ENCODE data around the gene C1orf174. TPM values are rescaled to one million over a fixed set of nuclear protein-coding genes. Genes with fewer than 3 reads are reported as not detected.

Gene C1orf174
- total and polyA plus RNA-seq, 2 donors: 18.8 to 24.5 TPM

- H3K36me3 ChIP-seq (ENCODE audit: insufficient read depth): no peaks in the 10 kb centered on the region
- 85% methylated on average over 30 of the region's 30 CpGs for WGBS
- no peak overlapping the region for H3K27ac ChIP-seq (ENCODE audit: low read depth)
- no peaks in the 10 kb centered on the region for H3K4me1 ChIP-seq (ENCODE audit: insufficient read depth)
- no peak overlapping the region for H3K4me3 ChIP-seq (ENCODE audit: low read depth, low read length)
- DNase-seq (ENCODE audit: extremely low spot score): no peak
These were observed 10.1 kb upstream of the C1orf174 start for GRCh38 chr1:3910049-3910731.

- H3K4me3 ChIP-seq (ENCODE audit: low read depth, low read length): no peak overlapping the region
- no peak for DNase-seq (ENCODE audit: extremely low spot score)
- H3K27ac ChIP-seq (ENCODE audit: low read depth): no peak overlapping the region
- no peaks in the 10 kb centered on the region for H3K4me1 ChIP-seq (ENCODE audit: insufficient read depth)
- no peaks in the 10 kb centered on the region for H3K36me3 ChIP-seq (ENCODE audit: insufficient read depth)
- WGBS: 74% methylated on average over 7 of the region's 7 CpGs
These were observed 9.5 kb upstream of the C1orf174 start for GRCh38 chr1:3909615-3910014.

- Histone ChIP-seq H3K4me3 (ENCODE audit: low read depth, low read length) (no peak overlapping the region), H3K27ac (ENCODE audit: low read depth) (no peak overlapping the region), H3K36me3 (ENCODE audit: insufficient read depth) (no peaks in the 10 kb centered on the region), H3K4me1 (ENCODE audit: insufficient read depth) (no peaks in the 10 kb centered on the region)
- DNase-seq (ENCODE audit: extremely low spot score): no peak
- WGBS: 71% methylated on average over 17 of the region's 17 CpGs
These were observed 8.9 kb upstream of the C1orf174 start for GRCh38 chr1:3908886-3909517.

GRCh38 chr1:3907621-3908165, 7.6 kb upstream of the C1orf174 start:
- Histone ChIP-seq H3K36me3 (ENCODE audit: insufficient read depth) (no peaks in the 10 kb centered on the region), H3K4me3 (ENCODE audit: low read depth, low read length) (no peak overlapping the region), H3K4me1 (ENCODE audit: insufficient read depth) (no peaks in the 10 kb centered on the region), H3K27ac (ENCODE audit: low read depth) (no peak overlapping the region)
- 81% methylated on average over 22 of the region's 22 CpGs for WGBS
- no peak for DNase-seq (ENCODE audit: extremely low spot score)

- WGBS: 77% methylated on average over 22 of the region's 22 CpGs
- H3K4me1 ChIP-seq (ENCODE audit: insufficient read depth): no peaks in the 10 kb centered on the region
- no peak for DNase-seq (ENCODE audit: extremely low spot score)
- no peaks in the 10 kb centered on the region for H3K36me3 ChIP-seq (ENCODE audit: insufficient read depth)
- no peak overlapping the region for H3K4me3 ChIP-seq (ENCODE audit: low read depth, low read length)
- no peak overlapping the region for H3K27ac ChIP-seq (ENCODE audit: low read depth)
These were observed 7.0 kb upstream of the C1orf174 start for GRCh38 chr1:3907031-3907534.

- H3K27ac ChIP-seq (ENCODE audit: low read depth): no peak overlapping the region
- 92% methylated on average over 11 of the region's 11 CpGs for WGBS
- DNase-seq (ENCODE audit: extremely low spot score): no peak
- H3K36me3 ChIP-seq (ENCODE audit: insufficient read depth): no peaks in the 10 kb centered on the region
- no peaks in the 10 kb centered on the region for H3K4me1 ChIP-seq (ENCODE audit: insufficient read depth)
- no peak overlapping the region for H3K4me3 ChIP-seq (ENCODE audit: low read depth, low read length)
These were observed 6.6 kb upstream of the C1orf174 start for GRCh38 chr1:3906672-3907020.

- DNase-seq (ENCODE audit: extremely low spot score): no peak
- Histone ChIP-seq H3K4me3 (ENCODE audit: low read depth, low read length) (no peak overlapping the region), H3K36me3 (ENCODE audit: insufficient read depth) (no peaks in the 10 kb centered on the region), H3K27ac (ENCODE audit: low read depth) (no peak overlapping the region), H3K4me1 (ENCODE audit: insufficient read depth) (no peaks in the 10 kb centered on the region)
- 85% methylated on average over 18 of the region's 18 CpGs for WGBS
These were observed 6.0 kb upstream of the C1orf174 start for GRCh38 chr1:3905953-3906671.

- DNase-seq (ENCODE audit: extremely low spot score): no peak
- WGBS: 89% methylated on average over 19 of the region's 19 CpGs
- H3K36me3 ChIP-seq (ENCODE audit: insufficient read depth): no peaks in the 10 kb centered on the region
These were observed 5.3 kb upstream of the C1orf174 start for GRCh38 chr1:3905266-3905952.

GRCh38 chr1:3904843-3905185, 4.7 kb upstream of the C1orf174 start:
- 81% methylated on average over 4 of the region's 4 CpGs for WGBS
- Histone ChIP-seq H3K4me1 (ENCODE audit: insufficient read depth) (no peaks in the 10 kb centered on the region), H3K27ac (ENCODE audit: low read depth) (no peak overlapping the region), H3K4me3 (ENCODE audit: low read depth, low read length) (no peak overlapping the region), H3K36me3 (ENCODE audit: insufficient read depth) (no peaks in the 10 kb centered on the region)
- DNase-seq (ENCODE audit: extremely low spot score): no peak

More at GRCh38 chr1:3905266-3905952, 5.3 kb upstream of the C1orf174 start:
- Histone ChIP-seq H3K4me1 (ENCODE audit: insufficient read depth) (no peaks in the 10 kb centered on the region), H3K27ac (ENCODE audit: low read depth) (no peak overlapping the region), H3K4me3 (ENCODE audit: low read depth, low read length) (no peak overlapping the region)

GRCh38 chr1:3904006-3904842, 4.2 kb upstream of the C1orf174 start:
- Histone ChIP-seq H3K4me1 (ENCODE audit: insufficient read depth) (no peaks in the 10 kb centered on the region), H3K27ac (ENCODE audit: low read depth) (no peak overlapping the region), H3K4me3 (ENCODE audit: low read depth, low read length) (no peak overlapping the region), H3K36me3 (ENCODE audit: insufficient read depth) (no peaks in the 10 kb centered on the region)
- DNase-seq (ENCODE audit: extremely low spot score): no peak
- 78% methylated on average over 24 of the region's 24 CpGs for WGBS

GRCh38 chr1:3903141-3904005, 3.3 kb upstream of the C1orf174 start:
- Histone ChIP-seq H3K4me1 (ENCODE audit: insufficient read depth) (no peaks in the 10 kb centered on the region), H3K27ac (ENCODE audit: low read depth) (no peak overlapping the region), H3K4me3 (ENCODE audit: low read depth, low read length) (no peak overlapping the region), H3K36me3 (ENCODE audit: insufficient read depth) (no peaks in the 10 kb centered on the region)
- WGBS: 74% methylated on average over 16 of the region's 16 CpGs
- no peak for DNase-seq (ENCODE audit: extremely low spot score)

GRCh38 chr1:3902571-3903091, 2.6 kb upstream of the C1orf174 start:
- WGBS: 72% methylated on average over 10 of the region's 10 CpGs
- Histone ChIP-seq H3K27ac (ENCODE audit: low read depth) (no peak overlapping the region), H3K4me1 (ENCODE audit: insufficient read depth) (no peaks in the 10 kb centered on the region), H3K4me3 (ENCODE audit: low read depth, low read length) (no peak overlapping the region), H3K36me3 (ENCODE audit: insufficient read depth) (no peaks in the 10 kb centered on the region)
- no peak for DNase-seq (ENCODE audit: extremely low spot score)
